Lung (tissue), 12 donors: ENCODE measurements around the gene PCDHB6. TPM values are rescaled to one million over a fixed set of nuclear protein-coding genes. Genes with fewer than 3 reads are reported as not detected.
A peak's percentile ranks its signal among the peaks of the same experiment; 100 is the strongest.
"Not testable (repeated sequence)": the region's sequence is repeated elsewhere in the genome, so short reads cannot be mapped to it uniquely, and the experiment has no call there.

Experiments used
- ATAC-seq: fragments of 200-7000 bp; cut with Tn5 transposase; one replicate; pipeline ENCODE4 v1.9.1; 2020; ENCODE audit warnings: moderate number of reproducible peaks; ENCODE audit not compliant: insufficient read depth, low FRiP score
- DNase-seq, 3 donors: peaks; one replicate each; pipeline ENCODE4 v3.0.0-alpha.2; 2013 to 2017
- H3K27ac ChIP-seq, 2 donors: one replicate each; pipeline ENCODE4 v1.5.1; 2013; ENCODE audit warnings: mild to moderate bottlenecking in 2 of 2, moderate library complexity in 2 of 2, control low read depth in 1 of 2, inconsistent platforms in 1 of 2, low read depth in 1 of 2, low read length in 1 of 2
- H3K27me3 ChIP-seq, 3 donors: one replicate each; pipeline ENCODE4 v1.5.1; 2013; ENCODE audit warnings: low read length in 2 of 3; ENCODE audit not compliant: control insufficient read depth in 3 of 3, insufficient read depth in 3 of 3
- H3K36me3 ChIP-seq, 4 donors: one replicate each; pipeline ENCODE4 v1.5.1; 2013; ENCODE audit warnings: low read length in 4 of 4, mild to moderate bottlenecking in 1 of 4, moderate library complexity in 1 of 4; ENCODE audit not compliant: control insufficient read depth in 4 of 4, insufficient read depth in 4 of 4
- H3K4me1 ChIP-seq, 5 donors: one replicate each; pipeline ENCODE4 v1.5.1; 2013; ENCODE audit warnings: low read length in 5 of 5, mild to moderate bottlenecking in 2 of 5, moderate library complexity in 1 of 5; ENCODE audit not compliant: control insufficient read depth in 5 of 5, insufficient read depth in 5 of 5
- H3K4me3 ChIP-seq: one replicate; pipeline ENCODE4 v1.5.1; 2013; ENCODE audit warnings: mild to moderate bottlenecking, control low read depth, moderate library complexity
- H3K9ac ChIP-seq, 2 donors: one replicate each; pipeline ENCODE4 v1.5.1; 2013; ENCODE audit warnings: low read length in 2 of 2, control low read depth in 1 of 2; ENCODE audit not compliant: insufficient read depth in 1 of 2
- H3K9me3 ChIP-seq, 4 donors: one replicate each; pipeline ENCODE4 v1.5.1; 2013; ENCODE audit warnings: low read length in 3 of 4, mild to moderate bottlenecking in 1 of 4, moderate library complexity in 1 of 4; ENCODE audit not compliant: control insufficient read depth in 4 of 4, insufficient read depth in 3 of 4
- WGBS, 2 donors: extraction: QIAGEN DNeasy Blood & Tissue Kit; methylation state at CpG; one replicate each; pipeline ENCODE4 v1.1.7; 2013; 5-methylcytosine and 5-hydroxymethylcytosine counted together
- polyA plus RNA-seq, 2 donors: library from polyadenylated mRNA; stranded (reverse); fragments of 200-250 nt; gene quantifications; one replicate each; pipeline ENCODE4 v1.2.1, GENCODE V29; 2013
- total RNA-seq, 2 donors: library from RNA; depleted of rRNA in 1 of 2; stranded (reverse); fragments of >200 nt in 1 of 2; gene quantifications; one replicate each; pipeline ENCODE4 v1.2.1, GENCODE V29; 2014 to 2021
- TF ChIP-seq, protein P1 (sequence below): IDR thresholded peaks from 2 replicates; pipeline ENCODE4 v1.5.1; 2012; ENCODE audit warnings: mild to moderate bottlenecking; ENCODE audit errors: control extremely low read depth, extremely low read depth
- donor health status: control.
- donor health status: control.
- donor health status: Bipolar disorder and iron deficiency.
- donor health status: healthy.
- donor health status: DM: yes; HTN: yes; CAD: no.

The PCDHB6 gene
- total and polyA plus RNA-seq, 4 donors: 0.16 to 1.7 (median 0.66) TPM

DNA sequence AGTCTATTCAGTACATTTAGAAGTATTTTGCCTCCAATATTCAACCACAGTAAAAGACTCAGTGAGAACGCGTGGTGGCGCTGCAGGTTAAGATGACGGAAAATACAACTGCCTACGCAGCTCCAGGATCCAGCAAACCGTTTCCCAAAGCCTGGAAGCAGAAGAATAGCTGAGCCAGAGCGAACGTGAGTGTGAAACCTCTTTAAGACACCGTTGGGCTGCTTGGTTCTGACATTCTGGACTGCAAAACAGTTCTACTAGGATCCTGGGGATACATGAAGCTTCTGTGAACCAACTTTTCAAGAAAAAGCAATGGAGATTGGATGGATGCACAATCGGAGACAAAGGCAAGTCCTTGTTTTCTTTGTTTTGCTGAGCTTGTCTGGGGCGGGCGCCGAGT is 32.4 kb downstream of the PCDHB6 start, which contains the start of gene PCDHB16:
Gene PCDHB16, plus strand, starts transcription at position 140 of the 400 bp plus-strand sequence. Its CDS starts 173 bp downstream, at position 313.
- H3K9me3 ChIP-seq: peaks cover 9 to 39% (median 17%) of the 10 kb centered on the region in 4 donors
- H3K4me1 ChIP-seq: peaks cover 0 to 1% (median 0%) of the 10 kb centered on the region in 5 donors
- peak within 1 kb of the TSS in 1 of 2 donors; percentile 78 for H3K9ac ChIP-seq
- H3K4me3 ChIP-seq: peak within 1 kb of the TSS; percentile 13
- TF ChIP-seq, protein P1, sequence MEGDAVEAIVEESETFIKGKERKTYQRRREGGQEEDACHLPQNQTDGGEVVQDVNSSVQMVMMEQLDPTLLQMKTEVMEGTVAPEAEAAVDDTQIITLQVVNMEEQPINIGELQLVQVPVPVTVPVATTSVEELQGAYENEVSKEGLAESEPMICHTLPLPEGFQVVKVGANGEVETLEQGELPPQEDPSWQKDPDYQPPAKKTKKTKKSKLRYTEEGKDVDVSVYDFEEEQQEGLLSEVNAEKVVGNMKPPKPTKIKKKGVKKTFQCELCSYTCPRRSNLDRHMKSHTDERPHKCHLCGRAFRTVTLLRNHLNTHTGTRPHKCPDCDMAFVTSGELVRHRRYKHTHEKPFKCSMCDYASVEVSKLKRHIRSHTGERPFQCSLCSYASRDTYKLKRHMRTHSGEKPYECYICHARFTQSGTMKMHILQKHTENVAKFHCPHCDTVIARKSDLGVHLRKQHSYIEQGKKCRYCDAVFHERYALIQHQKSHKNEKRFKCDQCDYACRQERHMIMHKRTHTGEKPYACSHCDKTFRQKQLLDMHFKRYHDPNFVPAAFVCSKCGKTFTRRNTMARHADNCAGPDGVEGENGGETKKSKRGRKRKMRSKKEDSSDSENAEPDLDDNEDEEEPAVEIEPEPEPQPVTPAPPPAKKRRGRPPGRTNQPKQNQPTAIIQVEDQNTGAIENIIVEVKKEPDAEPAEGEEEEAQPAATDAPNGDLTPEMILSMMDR: no peak
- WGBS, 2 donors: 14 to 17% methylated on average over 13 of the region's 13 CpGs
- H3K27ac ChIP-seq: no peak within 1 kb of the TSS
- peaks cover 0 to 3% (median 0%) of the 10 kb centered on the region in 4 donors for H3K36me3 ChIP-seq
- peak; percentile 63 to 78 (median 65) for DNase-seq
- ATAC-seq: peak; percentile 47
- H3K27me3 ChIP-seq: peaks cover 0 to 4% (median 3%) of the 10 kb centered on the region in 3 donors

DNA sequence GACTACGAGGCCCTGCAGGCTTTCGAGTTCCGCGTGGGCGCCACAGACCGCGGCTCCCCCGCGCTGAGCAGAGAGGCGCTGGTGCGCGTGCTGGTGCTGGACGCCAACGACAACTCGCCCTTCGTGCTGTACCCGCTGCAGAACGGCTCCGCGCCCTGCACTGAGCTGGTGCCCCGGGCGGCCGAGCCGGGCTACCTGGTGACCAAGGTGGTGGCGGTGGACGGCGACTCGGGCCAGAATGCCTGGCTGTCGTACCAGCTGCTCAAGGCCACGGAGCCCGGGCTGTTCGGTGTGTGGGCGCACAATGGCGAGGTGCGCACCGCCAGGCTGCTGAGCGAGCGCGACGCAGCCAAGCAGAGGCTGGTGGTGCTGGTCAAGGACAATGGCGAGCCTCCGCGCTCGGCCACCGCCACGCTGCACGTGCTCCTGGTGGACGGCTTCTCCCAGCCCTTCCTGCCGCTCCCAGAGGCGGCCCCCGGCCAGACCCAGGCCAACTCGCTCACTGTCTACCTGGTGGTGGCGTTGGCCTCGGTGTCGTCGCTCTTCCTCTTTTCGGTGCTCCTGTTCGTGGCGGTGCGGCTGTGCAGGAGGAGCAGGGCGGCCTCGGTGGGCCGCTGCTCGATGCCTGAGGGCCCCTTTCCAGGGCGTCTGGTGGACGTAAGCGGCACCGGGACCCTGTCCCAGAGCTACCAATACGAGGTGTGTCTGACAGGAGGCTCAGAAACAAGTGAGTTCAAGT is 34.4 kb downstream of the PCDHB6 start:
- not testable (repeated sequence) for H3K27ac ChIP-seq, ATAC-seq, H3K4me3 ChIP-seq, H3K9ac ChIP-seq, DNase-seq, H3K27me3 ChIP-seq, H3K36me3 ChIP-seq, H3K4me1 ChIP-seq
- H3K9me3 ChIP-seq: peaks cover 5 to 36% (median 14%) of the 10 kb centered on the region in 4 donors
- 29 to 39% methylated on average over 31 to 56 of the region's 69 CpGs for WGBS, 2 donors

DNA sequence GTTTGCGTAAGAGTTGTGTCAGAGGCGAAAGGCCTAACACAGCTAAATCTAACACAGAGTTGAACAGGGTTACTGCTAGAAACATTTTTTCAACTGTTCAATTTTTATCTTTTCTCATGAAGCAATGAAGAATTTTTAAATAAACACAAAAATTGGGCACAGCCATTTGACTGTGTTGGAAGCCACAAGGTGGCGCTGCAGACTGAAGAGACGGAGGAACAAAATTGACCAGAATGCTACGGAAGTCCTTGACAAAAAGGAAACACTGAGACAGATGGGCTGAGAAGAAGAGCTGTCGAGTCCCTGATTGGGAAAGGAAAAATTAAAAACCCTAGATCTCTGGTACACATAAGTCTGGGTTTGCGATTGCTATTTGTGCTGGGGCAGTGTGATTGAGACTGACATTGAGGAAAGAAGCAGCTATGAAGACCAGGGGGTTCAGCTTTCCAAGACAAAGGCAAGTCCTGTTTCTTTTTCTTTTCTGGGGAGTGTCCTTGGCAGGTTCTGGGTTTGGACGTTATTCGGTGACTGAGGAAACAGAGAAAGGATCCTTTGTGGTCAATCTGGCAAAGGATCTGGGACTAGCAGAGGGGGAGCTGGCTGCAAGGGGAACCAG is 37.1 kb downstream of the PCDHB6 start, which contains the start of gene PCDHB9:
Gene PCDHB9, plus strand, starts transcription at position 265 of the 616 bp plus-strand sequence. Its CDS starts 158 bp downstream, at position 423.
- Histone ChIP-seq H3K27me3 (no peaks in the 10 kb centered on the region), H3K4me1 (peaks cover 0 to 1% (median 0%) of the 10 kb centered on the region in 5 donors), H3K4me3 (no peak within 1 kb of the TSS), H3K27ac (no peak within 1 kb of the TSS), H3K9ac (no peak within 1 kb of the TSS), H3K36me3 (peaks cover 0 to 3% (median 0%) of the 10 kb centered on the region in 4 donors), H3K9me3 (peaks cover 5 to 31% (median 16%) of the 10 kb centered on the region in 4 donors)
- 16% methylated on average over 9 of the region's 9 CpGs for WGBS, 2 donors
- no peak for ATAC-seq
- peak in 2 of 3 donors; percentile 34 to 50 for DNase-seq
- TF ChIP-seq, protein P1: no peak

DNA sequence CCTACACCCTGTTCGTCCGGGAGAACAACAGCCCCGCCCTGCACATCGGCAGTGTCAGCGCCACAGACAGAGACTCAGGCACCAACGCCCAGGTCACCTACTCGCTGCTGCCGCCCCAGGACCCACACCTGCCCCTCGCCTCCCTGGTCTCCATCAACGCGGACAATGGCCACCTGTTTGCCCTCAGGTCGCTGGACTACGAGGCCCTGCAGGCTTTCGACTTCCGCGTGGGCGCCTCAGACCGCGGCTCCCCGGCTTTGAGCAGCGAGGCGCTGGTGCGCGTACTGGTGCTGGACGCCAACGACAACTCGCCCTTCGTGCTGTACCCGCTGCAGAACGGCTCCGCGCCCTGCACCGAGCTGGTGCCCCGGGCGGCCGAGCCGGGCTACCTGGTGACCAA is 38.8 kb downstream of the PCDHB6 start:
- not testable (repeated sequence) for H3K27ac ChIP-seq, H3K36me3 ChIP-seq, H3K27me3 ChIP-seq, H3K4me1 ChIP-seq, H3K9ac ChIP-seq, ATAC-seq, H3K4me3 ChIP-seq, DNase-seq
- 32 to 38% methylated on average over 20 to 32 of the region's 37 CpGs for WGBS, 2 donors
- peaks cover 5 to 24% (median 10%) of the 10 kb centered on the region in 4 donors for H3K9me3 ChIP-seq

DNA sequence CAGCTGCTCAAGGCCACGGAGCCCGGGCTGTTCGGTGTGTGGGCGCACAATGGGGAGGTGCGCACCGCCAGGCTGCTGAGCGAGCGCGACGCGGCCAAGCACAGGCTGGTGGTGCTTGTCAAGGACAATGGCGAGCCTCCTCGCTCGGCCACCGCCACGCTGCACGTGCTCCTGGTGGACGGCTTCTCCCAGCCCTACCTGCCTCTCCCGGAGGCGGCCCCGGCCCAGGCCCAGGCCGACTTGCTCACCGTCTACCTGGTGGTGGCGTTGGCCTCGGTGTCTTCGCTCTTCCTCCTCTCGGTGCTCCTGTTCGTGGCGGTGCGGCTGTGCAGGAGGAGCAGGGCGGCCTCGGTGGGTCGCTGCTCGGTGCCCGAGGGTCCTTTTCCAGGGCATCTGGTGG is 39.3 kb downstream of the PCDHB6 start:
- not testable (repeated sequence) for H3K4me3 ChIP-seq, H3K27ac ChIP-seq, H3K27me3 ChIP-seq, H3K36me3 ChIP-seq, H3K4me1 ChIP-seq, H3K9ac ChIP-seq, ATAC-seq, DNase-seq
- H3K9me3 ChIP-seq: peaks cover 5 to 23% (median 10%) of the 10 kb centered on the region in 4 donors
- 27 to 33% methylated on average over 14 to 32 of the region's 35 CpGs for WGBS, 2 donors
